HG03135 (cell line): ENCODE data around the gene HPN.
A peak's percentile ranks its signal among the peaks of the same experiment; 100 is the strongest.

Source experiments
- ATAC-seq: cut with Tn5 transposase; IDR thresholded peaks from one replicate; pipeline ENCODE4 v1.9.1; 2021; ENCODE audit warnings: mild to moderate bottlenecking, moderate library complexity; ENCODE audit not compliant: unreplicated experiment

The HPN gene

GRCh38 chr19:35080613-35081170 lies 39.2 kb downstream of the HPN start:
- ATAC-seq: no peak

DNA sequence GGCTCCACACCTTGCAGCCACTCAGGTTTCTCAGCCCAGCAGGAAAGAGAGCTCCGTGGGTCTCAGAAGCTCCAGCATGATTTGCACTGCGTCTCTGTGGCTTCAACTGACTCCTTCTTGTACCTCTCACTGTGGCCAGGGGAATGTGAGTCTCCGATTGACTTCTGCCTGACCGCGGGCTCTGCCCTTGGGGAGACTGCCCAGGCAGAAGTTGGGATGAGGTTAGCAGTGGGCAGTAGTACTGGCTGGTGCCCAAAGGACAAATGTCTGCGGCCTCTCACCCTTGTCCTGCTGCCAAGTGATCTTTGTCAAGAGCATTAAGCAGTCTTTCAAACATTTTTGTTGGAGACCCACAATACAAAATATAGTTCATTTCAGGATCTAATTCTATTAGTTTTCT lies 39.7 kb downstream of the HPN start:
- no peak for ATAC-seq

- no peak for ATAC-seq
Measured at GRCh38 chr19:35083691-35084508, 42.4 kb downstream of the HPN start.

GRCh38 chr19:35084509-35084762 lies 42.9 kb downstream of the HPN start:
- no peak for ATAC-seq

- peak; percentile 58 for ATAC-seq
Measured at GRCh38 chr19:35085947-35086346, 44.4 kb downstream of the HPN start.

DNA sequence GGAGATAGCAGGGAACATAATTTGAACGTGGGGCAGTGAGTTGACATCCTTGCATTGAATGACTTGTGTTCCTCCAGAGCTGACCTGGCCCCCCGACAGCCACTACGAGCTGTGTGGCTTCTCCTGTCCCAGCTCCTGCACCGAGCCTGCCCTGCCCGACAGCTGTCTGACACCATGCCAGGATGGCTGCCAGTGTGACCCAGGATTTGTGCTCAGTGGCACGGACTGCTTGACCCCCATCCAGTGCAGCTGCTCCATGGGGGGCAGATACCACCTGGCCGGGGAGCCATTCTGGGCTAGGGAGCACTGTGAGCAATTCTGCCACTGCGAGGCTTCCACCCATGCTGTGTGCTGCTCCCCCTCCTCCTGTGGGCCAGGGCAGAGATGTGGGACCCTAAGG lies 44.9 kb downstream of the HPN start:
- ATAC-seq: no peak

DNA sequence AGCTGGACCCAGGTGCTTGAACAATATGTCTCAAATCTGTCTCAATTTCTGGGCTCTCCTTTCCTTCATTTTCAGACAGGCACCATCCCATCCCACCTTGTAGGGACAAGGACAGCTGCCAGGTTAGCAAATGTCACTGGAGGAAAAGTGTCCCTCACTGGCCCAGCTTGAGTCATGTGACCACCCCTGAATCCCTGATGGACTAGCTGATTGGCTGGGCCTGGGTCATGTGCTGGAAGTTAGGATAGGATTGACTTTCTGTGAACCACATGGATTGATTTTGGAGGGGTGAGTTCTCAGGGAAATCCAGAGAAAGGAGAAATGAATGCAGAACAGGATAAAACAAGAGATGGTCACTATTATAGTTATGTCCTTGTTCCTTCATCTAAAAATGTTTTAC lies 45.9 kb downstream of the HPN start:
- ATAC-seq: no peak

DNA sequence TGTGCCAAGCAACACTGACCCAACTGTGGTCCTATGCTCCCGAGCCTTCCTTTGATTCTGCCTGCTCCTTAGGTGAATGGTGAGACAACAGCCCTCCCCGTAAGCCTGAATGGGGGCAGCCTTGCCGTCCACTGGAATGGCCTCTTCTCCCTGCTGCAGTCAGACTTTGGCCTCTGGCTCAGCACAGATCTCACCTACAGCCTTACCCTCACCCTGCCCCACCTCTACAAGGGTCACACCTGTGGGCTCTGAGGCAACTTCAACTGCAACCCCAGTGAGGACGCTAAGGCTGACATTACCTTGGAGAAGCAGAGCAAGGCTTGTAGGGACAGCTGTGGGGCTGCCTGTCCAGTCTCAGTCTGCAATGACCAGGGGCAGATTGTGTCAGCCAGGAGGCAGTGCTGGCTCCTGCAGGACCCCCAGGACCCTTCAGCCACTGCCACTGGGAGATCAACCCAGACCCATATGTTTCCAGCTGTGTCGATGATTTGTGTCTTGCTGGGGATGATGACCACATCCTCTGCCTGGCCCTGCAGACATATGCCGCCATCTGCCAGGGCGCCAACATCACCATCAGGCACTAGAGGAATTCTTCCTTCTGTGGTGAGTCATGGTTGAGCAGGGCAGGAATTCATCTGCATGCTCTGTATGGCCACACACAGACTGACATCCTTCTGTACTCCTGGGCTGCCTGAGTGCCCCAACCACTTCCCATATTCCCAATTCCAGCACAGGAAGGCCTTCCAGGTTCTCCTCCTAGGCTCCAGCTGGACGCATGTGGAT lies 46.8 kb downstream of the HPN start:
- ATAC-seq: no peak

GRCh38 chr19:35089554-35089953 lies 48.0 kb downstream of the HPN start:
- ATAC-seq: no peak

DNA sequence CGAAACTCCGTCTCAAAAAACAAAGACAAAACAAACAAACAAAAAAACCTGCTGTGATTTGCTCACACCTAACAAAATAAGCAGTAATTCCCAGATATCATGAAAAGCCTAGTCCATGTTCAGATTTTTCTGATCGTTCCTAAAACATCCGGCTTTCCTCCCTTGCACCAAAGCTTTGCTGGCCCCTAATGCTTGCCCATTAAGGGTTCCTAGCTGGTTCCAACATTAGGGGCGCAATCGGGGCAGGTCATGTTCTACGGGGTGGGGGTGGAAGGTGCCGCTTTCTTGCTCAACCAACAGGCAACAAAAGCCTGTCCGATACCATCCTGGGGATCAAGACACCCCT lies 48.6 kb downstream of the HPN start:
- ATAC-seq: no peak

GRCh38 chr19:35090506-35091214 lies 49.1 kb downstream of the HPN start:
- no peak for ATAC-seq

- no peak for ATAC-seq
Measured at GRCh38 chr19:35093430-35093829, 51.9 kb downstream of the HPN start.

- ATAC-seq: no peak
Measured at GRCh38 chr19:35093941-35094647, 52.6 kb downstream of the HPN start.

GRCh38 chr19:35094656-35095055 lies 53.1 kb downstream of the HPN start:
- no peak for ATAC-seq

- ATAC-seq: no peak
Measured at GRCh38 chr19:35095667-35096368, 54.3 kb downstream of the HPN start.

DNA sequence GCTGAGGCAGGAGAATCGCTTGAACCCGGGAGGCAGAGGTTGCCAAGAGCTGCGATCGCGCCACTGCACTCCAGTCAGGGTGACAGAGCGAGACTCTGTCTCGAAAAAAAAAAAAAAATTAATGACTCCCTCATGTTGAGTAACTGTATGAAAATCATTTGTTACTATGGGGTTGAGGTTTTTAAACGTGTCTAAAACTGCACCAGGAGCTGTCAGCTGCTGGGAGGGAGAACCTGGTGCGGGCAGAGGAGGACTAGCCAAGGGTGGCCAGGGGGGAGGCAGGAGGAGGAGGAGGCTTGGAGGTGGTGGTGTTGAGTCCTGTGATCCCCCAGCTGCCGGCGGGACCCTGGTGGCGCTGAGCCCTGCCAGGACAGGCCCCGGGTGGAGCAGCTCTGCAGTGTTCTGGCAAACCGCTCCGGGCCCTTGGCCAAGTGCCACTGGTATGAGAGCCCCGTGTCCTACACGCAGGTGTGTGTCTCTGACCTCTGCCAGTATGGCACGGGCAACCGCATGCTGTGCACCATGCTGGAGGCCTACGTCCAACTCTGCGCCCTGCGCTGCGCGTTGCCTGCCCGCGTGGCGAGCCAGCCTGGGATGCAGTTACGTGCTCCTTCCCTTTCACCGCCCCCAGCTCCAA lies 57.0 kb downstream of the HPN start:
- ATAC-seq: no peak

DNA sequence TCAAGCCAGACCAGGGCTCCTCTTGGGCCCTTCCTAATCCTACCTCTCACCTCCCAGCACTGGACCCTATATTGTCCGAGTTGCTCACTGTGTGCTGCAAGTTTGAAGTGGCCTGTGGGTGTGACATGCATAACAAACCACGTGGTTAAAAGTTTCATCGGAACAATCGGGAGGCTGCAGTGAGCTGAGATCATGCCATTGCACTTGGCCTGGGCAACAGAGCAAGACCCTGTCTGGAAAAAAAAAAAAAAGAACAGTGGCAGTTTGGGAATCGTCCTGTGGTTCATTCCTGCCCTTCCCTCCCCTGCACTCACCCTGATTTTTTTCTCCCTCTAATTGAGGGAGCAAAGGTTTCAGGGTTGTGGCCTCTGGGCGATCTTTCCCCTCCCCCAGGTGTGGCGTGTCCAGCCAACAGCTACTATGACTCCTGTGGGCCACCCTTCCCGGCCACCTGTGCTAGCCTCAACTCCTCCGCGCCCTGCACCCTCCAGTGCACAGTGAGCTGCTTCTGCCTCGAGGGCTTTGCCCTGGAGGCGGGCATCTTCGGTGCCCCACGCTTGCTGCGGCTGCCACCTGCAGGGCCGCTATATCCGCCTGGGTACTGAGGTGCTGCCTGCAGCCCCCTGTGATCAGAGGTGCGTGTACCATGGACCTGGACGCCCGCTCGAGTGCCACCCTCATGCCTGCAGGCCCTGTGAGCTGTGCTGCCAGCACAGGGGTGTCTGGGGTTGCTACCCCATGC lies 57.8 kb downstream of the HPN start:
- ATAC-seq: no peak

- no peak for ATAC-seq
Measured at GRCh38 chr19:35099897-35100275, 58.4 kb downstream of the HPN start.
